ENCODE results near the gene CYB5A.

CYB5A gene

DNA sequence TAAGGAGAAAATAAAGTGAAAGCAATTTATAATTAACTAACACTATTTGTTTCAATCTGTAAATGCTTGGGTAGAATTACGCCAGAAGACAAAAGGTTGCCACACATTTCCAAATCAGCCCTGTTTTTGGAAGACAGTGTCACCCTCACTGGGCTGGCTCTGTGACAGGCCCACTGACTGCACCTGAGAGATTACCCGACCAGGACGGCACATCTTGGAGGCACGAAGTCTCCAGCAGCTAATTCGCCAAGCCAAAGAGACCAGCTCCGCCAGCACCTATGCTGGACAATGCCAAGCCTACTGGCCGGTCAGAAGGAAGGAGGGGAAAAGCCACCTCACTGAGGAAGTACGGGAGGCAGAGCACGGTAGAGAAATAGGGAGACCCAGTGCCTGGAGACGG lies 61.9 kb downstream of the CYB5A start:
- no peak overlapping the region for H3K27ac ChIP-seq
- no peaks in the 10 kb centered on the region for H3K27me3 ChIP-seq (replicated peaks)
- in situ Hi-C loops (cut with HindIII; ENCODE audit: low pct_ligation_motif_present, low sequenced_read_pairs) = no loop called here
- no peak for DNase-seq
- H3K4me3 ChIP-seq (ENCODE audit: low read depth, low read length) = no peak overlapping the region
- H3K36me3 ChIP-seq (replicated peaks) = no peaks in the 10 kb centered on the region
- TF ChIP-seq, protein P1, sequence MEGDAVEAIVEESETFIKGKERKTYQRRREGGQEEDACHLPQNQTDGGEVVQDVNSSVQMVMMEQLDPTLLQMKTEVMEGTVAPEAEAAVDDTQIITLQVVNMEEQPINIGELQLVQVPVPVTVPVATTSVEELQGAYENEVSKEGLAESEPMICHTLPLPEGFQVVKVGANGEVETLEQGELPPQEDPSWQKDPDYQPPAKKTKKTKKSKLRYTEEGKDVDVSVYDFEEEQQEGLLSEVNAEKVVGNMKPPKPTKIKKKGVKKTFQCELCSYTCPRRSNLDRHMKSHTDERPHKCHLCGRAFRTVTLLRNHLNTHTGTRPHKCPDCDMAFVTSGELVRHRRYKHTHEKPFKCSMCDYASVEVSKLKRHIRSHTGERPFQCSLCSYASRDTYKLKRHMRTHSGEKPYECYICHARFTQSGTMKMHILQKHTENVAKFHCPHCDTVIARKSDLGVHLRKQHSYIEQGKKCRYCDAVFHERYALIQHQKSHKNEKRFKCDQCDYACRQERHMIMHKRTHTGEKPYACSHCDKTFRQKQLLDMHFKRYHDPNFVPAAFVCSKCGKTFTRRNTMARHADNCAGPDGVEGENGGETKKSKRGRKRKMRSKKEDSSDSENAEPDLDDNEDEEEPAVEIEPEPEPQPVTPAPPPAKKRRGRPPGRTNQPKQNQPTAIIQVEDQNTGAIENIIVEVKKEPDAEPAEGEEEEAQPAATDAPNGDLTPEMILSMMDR (IDR thresholded peaks at IDR 0.05; ENCODE audit: low read depth, low read length, missing control alignments) = no peak

DNA sequence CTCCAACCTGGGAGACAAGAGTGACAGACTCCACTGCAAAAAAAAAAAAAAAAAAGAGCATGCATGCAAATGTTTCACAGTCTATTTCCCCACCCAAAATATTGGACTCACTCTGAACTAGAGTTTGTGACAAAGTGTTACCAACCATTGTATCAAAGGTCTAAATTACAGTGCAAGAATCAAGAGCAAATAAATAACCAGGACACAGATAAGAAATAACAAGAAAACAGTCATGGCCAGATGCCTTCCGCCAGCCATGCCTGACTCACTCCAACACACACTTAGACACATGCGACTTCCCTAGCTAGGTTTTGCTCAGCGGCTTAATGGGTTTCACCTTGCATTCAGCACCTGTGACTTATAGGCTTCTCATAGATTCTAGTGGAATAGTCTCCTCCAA lies 62.8 kb downstream of the CYB5A start:
- no peak overlapping the region for H3K4me3 ChIP-seq (ENCODE audit: low read depth, low read length)
- H3K27ac ChIP-seq = no peak overlapping the region
- in situ Hi-C loops (cut with HindIII; ENCODE audit: low pct_ligation_motif_present, low sequenced_read_pairs) = no loop called here
- no peak for DNase-seq
- H3K36me3 ChIP-seq (replicated peaks) = no peaks in the 10 kb centered on the region
- H3K27me3 ChIP-seq (replicated peaks) = no peaks in the 10 kb centered on the region
- TF ChIP-seq, protein P1 (IDR thresholded peaks at IDR 0.05; ENCODE audit: low read depth, low read length, missing control alignments) = no peak

DNA sequence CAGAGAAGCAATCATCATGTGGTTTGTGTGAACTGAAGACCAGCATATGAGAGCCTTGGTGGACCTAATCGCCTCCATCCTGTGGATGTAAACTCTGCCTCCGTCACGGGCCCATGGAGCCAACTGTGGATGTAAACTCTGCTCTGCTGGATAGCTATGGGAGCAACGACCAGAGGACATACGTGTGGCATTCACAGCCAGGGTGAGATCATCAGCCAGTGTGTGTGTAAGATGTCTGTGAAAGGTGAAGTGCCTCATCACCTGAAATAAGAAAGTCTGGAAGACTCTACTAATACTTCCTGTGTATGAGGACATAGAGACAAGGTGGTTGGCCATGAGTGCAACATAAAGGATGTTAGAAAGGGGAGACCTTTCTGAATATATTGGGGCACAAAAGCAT lies 63.5 kb downstream of the CYB5A start:
- in situ Hi-C loops (cut with HindIII; ENCODE audit: low pct_ligation_motif_present, low sequenced_read_pairs) = no loop called here
- Histone ChIP-seq H3K27me3 (replicated peaks) (no peaks in the 10 kb centered on the region), H3K36me3 (replicated peaks) (no peaks in the 10 kb centered on the region), H3K27ac (no peak overlapping the region), H3K4me3 (ENCODE audit: low read depth, low read length) (no peak overlapping the region)
- TF ChIP-seq, protein P1 (IDR thresholded peaks at IDR 0.05; ENCODE audit: low read depth, low read length, missing control alignments) = no peak
- DNase-seq = no peak

DNA sequence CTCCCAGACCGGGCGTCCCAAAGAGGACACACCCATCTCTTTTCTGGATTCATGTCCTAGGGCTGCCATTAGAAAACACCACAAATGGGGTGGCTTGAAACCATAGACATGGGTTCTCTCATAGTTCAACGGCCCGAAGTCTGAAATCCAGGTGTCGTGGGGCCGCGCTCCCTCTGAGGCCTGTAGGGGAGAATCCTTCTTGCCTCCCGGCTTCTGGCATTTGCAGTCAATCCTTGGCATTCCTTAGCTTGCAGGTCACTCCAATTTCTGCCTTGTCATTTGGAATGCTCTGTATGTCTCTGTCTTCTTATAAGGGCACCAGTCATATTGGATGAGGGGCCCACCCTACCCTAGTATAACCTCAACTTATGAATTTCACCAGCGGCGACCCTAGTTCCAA lies 65.1 kb downstream of the CYB5A start:
- Histone ChIP-seq H3K27ac (no peak overlapping the region), H3K36me3 (replicated peaks) (no peaks in the 10 kb centered on the region), H3K4me3 (ENCODE audit: low read depth, low read length) (no peak overlapping the region), H3K27me3 (replicated peaks) (no peaks in the 10 kb centered on the region)
- DNase-seq = no peak
- in situ Hi-C loops (cut with HindIII; ENCODE audit: low pct_ligation_motif_present, low sequenced_read_pairs) = no loop called here
- TF ChIP-seq, protein P1 (IDR thresholded peaks at IDR 0.05; ENCODE audit: low read depth, low read length, missing control alignments) = no peak

DNA sequence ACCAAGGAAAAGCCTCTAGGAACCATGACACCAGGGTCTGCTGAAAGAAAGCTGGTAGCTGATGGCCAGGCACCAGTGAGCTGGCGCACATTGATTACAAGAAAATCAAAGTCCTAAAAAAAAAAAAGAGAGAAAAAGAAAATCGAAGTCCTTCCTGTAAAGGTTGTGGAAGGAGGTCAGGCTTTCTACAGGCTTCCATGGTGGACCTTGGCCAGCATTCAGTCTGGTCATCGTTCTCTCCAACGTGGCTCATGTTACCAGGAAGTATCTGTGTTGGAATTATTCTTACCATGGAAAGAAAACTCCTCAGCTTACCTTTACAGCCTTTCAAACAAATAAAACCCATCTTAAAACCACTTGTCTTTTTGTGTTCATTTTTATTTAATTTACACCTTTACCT lies 65.6 kb downstream of the CYB5A start:
- DNase-seq = no peak
- no peaks in the 10 kb centered on the region for H3K36me3 ChIP-seq (replicated peaks)

More for the DNA sequence above, 65.6 kb downstream of the CYB5A start:
- H3K27ac ChIP-seq = no peak overlapping the region
- no peak overlapping the region for H3K4me3 ChIP-seq (ENCODE audit: low read depth, low read length)
- H3K27me3 ChIP-seq (replicated peaks) = no peaks in the 10 kb centered on the region
- in situ Hi-C loops (cut with HindIII; ENCODE audit: low pct_ligation_motif_present, low sequenced_read_pairs) = no loop called here
- TF ChIP-seq, protein P1 (IDR thresholded peaks at IDR 0.05; ENCODE audit: low read depth, low read length, missing control alignments) = no peak

Measured in brain microvascular endothelial cell (primary cell).